GM20000 (cell line): ENCODE results near the gene ANK2.

ENCODE experiments used
- DNase-seq: peaks from one replicate; pipeline ENCODE4 v3.0.0; 2012; ENCODE audit warnings: low spot score
- CTCF ChIP-seq: IDR thresholded peaks from 2 replicates; pipeline ENCODE4 v1.5.1; 2012; ENCODE audit warnings: mild to moderate bottlenecking, control low read depth; ENCODE audit errors: extremely low read depth, missing control alignments

The ANK2 gene

GRCh38 chr4:113157086-113157857 lies 107.8 kb downstream of the ANK2 start:
- DNase-seq: no peak
- TF ChIP-seq CTCF: no peak

- no peak for DNase-seq
- TF ChIP-seq CTCF: no peak
Measured at GRCh38 chr4:113159942-113160545, 110.6 kb downstream of the ANK2 start.

- no peak for TF ChIP-seq CTCF
Measured at GRCh38 chr4:113160548-113160947, 111.1 kb downstream of the ANK2 start.

GRCh38 chr4:113162089-113162488 lies 112.6 kb downstream of the ANK2 start:
- DNase-seq: no peak
- TF ChIP-seq CTCF: no peak

More at GRCh38 chr4:113160548-113160947, 111.1 kb downstream of the ANK2 start:
- DNase-seq: no peak

- no peak for DNase-seq
- TF ChIP-seq CTCF: no peak
Measured at GRCh38 chr4:113169368-113169767, 119.9 kb downstream of the ANK2 start.

- DNase-seq: no peak
- TF ChIP-seq CTCF: no peak
Measured at GRCh38 chr4:113170115-113170804, 120.8 kb downstream of the ANK2 start.

GRCh38 chr4:113170805-113171468 lies 121.5 kb downstream of the ANK2 start:
- DNase-seq: no peak
- no peak for TF ChIP-seq CTCF
